Measurements from ENCODE around the gene GPATCH3.
A peak's percentile ranks its signal among the peaks of the same experiment; 100 is the strongest.

The GPATCH3 gene

DNA sequence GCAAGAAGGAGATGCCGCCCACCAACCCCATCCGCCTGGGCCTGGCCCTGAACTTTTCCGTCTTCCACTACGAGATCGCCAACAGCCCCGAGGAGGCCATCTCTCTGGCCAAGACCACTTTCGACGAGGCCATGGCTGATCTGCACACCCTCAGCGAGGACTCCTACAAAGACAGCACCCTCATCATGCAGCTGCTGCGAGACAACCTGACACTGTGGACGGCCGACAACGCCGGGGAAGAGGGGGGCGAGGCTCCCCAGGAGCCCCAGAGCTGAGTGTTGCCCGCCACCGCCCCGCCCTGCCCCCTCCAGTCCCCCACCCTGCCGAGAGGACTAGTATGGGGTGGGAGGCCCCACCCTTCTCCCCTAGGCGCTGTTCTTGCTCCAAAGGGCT lies 36.6 kb downstream of the GPATCH3 start:
- TF ChIP-seq CTCF (conservative IDR thresholded peaks at IDR 0.05; ENCODE audit: low read depth, low read length), result no peak
- no peak for DNase-seq (ENCODE audit: low read depth)
- no peak overlapping the region for H3K4me3 ChIP-seq (ENCODE audit: low read length)

- no peak for DNase-seq (ENCODE audit: low read depth)
- H3K4me3 ChIP-seq (ENCODE audit: low read length), result no peak within 1 kb of the TSS
- TF ChIP-seq CTCF (conservative IDR thresholded peaks at IDR 0.05; ENCODE audit: low read depth, low read length), result peak; percentile 42
Observed at GRCh38 chr1:26862781-26863684, 37.2 kb downstream of the GPATCH3 start, which contains the start of gene SFN. Gene SFN, plus strand, starts transcription at chr1:26863149. Its CDS starts 64 bp downstream, at chr1:26863213.

GRCh38 chr1:26861889-26862378 lies 38.3 kb downstream of the GPATCH3 start:
- TF ChIP-seq CTCF (conservative IDR thresholded peaks at IDR 0.05; ENCODE audit: low read depth, low read length), result no peak
- DNase-seq (ENCODE audit: low read depth), result no peak
- H3K4me3 ChIP-seq (ENCODE audit: low read length), result no peak overlapping the region

- DNase-seq (ENCODE audit: low read depth), result no peak
- TF ChIP-seq CTCF (conservative IDR thresholded peaks at IDR 0.05; ENCODE audit: low read depth, low read length), result peak; percentile 44
- no peak overlapping the region for H3K4me3 ChIP-seq (ENCODE audit: low read length)
Observed at GRCh38 chr1:26861286-26861701, 39.0 kb downstream of the GPATCH3 start.

GRCh38 chr1:26858891-26859640 lies 41.2 kb downstream of the GPATCH3 start:
- H3K4me3 ChIP-seq (ENCODE audit: low read length), result no peak overlapping the region
- no peak for TF ChIP-seq CTCF (conservative IDR thresholded peaks at IDR 0.05; ENCODE audit: low read depth, low read length)
- no peak for DNase-seq (ENCODE audit: low read depth)

- H3K4me3 ChIP-seq (ENCODE audit: low read length), result no peak overlapping the region
- no peak for TF ChIP-seq CTCF (conservative IDR thresholded peaks at IDR 0.05; ENCODE audit: low read depth, low read length)
- DNase-seq (ENCODE audit: low read depth), result no peak
Observed at GRCh38 chr1:26858160-26858559, 42.1 kb downstream of the GPATCH3 start.
